ENCODE data around the gene BCL6B.
"Not testable (repeated sequence)": the region's sequence is repeated elsewhere in the genome, so short reads cannot be mapped to it uniquely, and the experiment has no call there.

The BCL6B gene

GRCh38 chr17:7022781-7023571, at the start of gene BCL6B:
TSS of gene BCL6B (plus strand) at chr17:7023050. CDS start at chr17:7023672, 622 bp downstream.
- DNase-seq, result no peak

GRCh38 chr17:6979440-6979839, 43.4 kb upstream of the BCL6B start:
- not testable (repeated sequence) for DNase-seq

GRCh38 chr17:6981426-6981825, 41.4 kb upstream of the BCL6B start:
- DNase-seq, result no peak

GRCh38 chr17:6985266-6985665, 37.6 kb upstream of the BCL6B start:
- no peak for DNase-seq

- no peak for DNase-seq
Measured at GRCh38 chr17:6986676-6987075, 36.2 kb upstream of the BCL6B start.

GRCh38 chr17:6989779-6990178, 33.1 kb upstream of the BCL6B start:
- no peak for DNase-seq

- DNase-seq, result not testable (repeated sequence)
Measured at GRCh38 chr17:6993613-6994056, 29.2 kb upstream of the BCL6B start.

GRCh38 chr17:6994118-6994598, 28.7 kb upstream of the BCL6B start:
- DNase-seq, result no peak

- DNase-seq, result no peak
Measured at GRCh38 chr17:6994666-6995256, 28.1 kb upstream of the BCL6B start.

- DNase-seq, result no peak
Measured at GRCh38 chr17:6995500-6996255, 27.2 kb upstream of the BCL6B start, which contains the start of gene ALOX12. TSS of gene ALOX12 (plus strand) at chr17:6996049. CDS start at chr17:6996118, 69 bp downstream.

- no peak for DNase-seq
Measured at GRCh38 chr17:6996256-6997011, 26.4 kb upstream of the BCL6B start.

GRCh38 chr17:6997171-6997570, 25.7 kb upstream of the BCL6B start:
- DNase-seq, result no peak

GRCh38 chr17:6998855-6999508, 23.9 kb upstream of the BCL6B start:
- no peak for DNase-seq

GRCh38 chr17:7001318-7001961, 21.4 kb upstream of the BCL6B start:
- peak; percentile 61 for DNase-seq

GRCh38 chr17:7002288-7003047, 20.4 kb upstream of the BCL6B start:
- no peak for DNase-seq

- DNase-seq, result no peak
Measured at GRCh38 chr17:7003745-7004144, 19.1 kb upstream of the BCL6B start.

- DNase-seq, result peak; percentile 88
Measured at GRCh38 chr17:7004398-7005253, 18.2 kb upstream of the BCL6B start.

GRCh38 chr17:7005716-7006115, 17.1 kb upstream of the BCL6B start:
- DNase-seq, result no peak

- no peak for DNase-seq
Measured at GRCh38 chr17:7007143-7007542, 15.7 kb upstream of the BCL6B start.

- DNase-seq, result no peak
Measured at GRCh38 chr17:7010523-7010922, 12.3 kb upstream of the BCL6B start.

All from CD4-positive, alpha-beta T cell treated with Interleukin-17A for 1 hour (primary cell).